CD14-positive monocyte (primary cell): ENCODE data around the gene POLR2C. TPM values are rescaled to one million over a fixed set of nuclear protein-coding genes. Genes with fewer than 3 reads are reported as not detected.

Experiments
- DNase-seq, 3 donors: peaks; one replicate each; pipeline ENCODE4 v3.0.0-alpha.2; 2011 to 2022
- H2AFZ ChIP-seq: 2 replicates; pipeline ENCODE4 v1.6.0; 2012; ENCODE audit warnings: mild to moderate bottlenecking, low read depth, low read length, inconsistent platforms; ENCODE audit not compliant: insufficient read depth, poor library complexity, severe bottlenecking
- H3K27ac ChIP-seq, 2 donors: 1 replicate in 1 of 2; 2 replicates in 1 of 2; pipeline ENCODE4 v1.5.1; 2012 to 2013; ENCODE audit warnings: low read length in 2 of 2, control low read depth in 1 of 2, inconsistent platforms in 1 of 2, low read depth in 1 of 2, mild to moderate bottlenecking in 1 of 2
- H3K27me3 ChIP-seq, 2 donors: one replicate each; pipeline versions ENCODE4 v1.6.0 to v1.6.1; 2011 to 2013; ENCODE audit warnings: low read length in 2 of 2; ENCODE audit not compliant: control insufficient read depth in 2 of 2, insufficient read depth in 2 of 2
- H3K36me3 ChIP-seq, 2 donors: replicated peaks in 1 of 2; 1 replicate in 1 of 2; 2 replicates in 1 of 2; pipeline versions ENCODE4 v1.5.1 to v1.6.1; 2012 to 2013; ENCODE audit warnings: low read length in 2 of 2, control low read depth in 1 of 2, inconsistent platforms in 1 of 2, mild to moderate bottlenecking in 1 of 2; ENCODE audit not compliant: insufficient read depth in 2 of 2, control insufficient read depth in 1 of 2
- H3K4me1 ChIP-seq, 2 donors: 1 replicate in 1 of 2; 2 replicates in 1 of 2; pipeline versions ENCODE4 v1.5.1 to v1.6.1; 2012 to 2013; ENCODE audit warnings: low read length in 2 of 2, control low read depth in 1 of 2, inconsistent platforms in 1 of 2, mild to moderate bottlenecking in 1 of 2, moderate library complexity in 1 of 2; ENCODE audit not compliant: insufficient read depth in 2 of 2, control insufficient read depth in 1 of 2
- H3K4me2 ChIP-seq: replicated peaks from 2 replicates; pipeline ENCODE3; 2012; ENCODE audit warnings: low read length, moderate library complexity, mild to moderate bottlenecking; ENCODE audit not compliant: poor library complexity, severe bottlenecking; ENCODE audit errors: extremely low read depth
- H3K4me3 ChIP-seq, 3 experiments: fragments of 200-600 bp in 1 of 3; sonication (generic) in 1 of 3; replicated peaks in 1 of 3; 1 replicate in 2 of 3; 2 replicates in 1 of 3; pipeline ENCODE4 v1.5.1; 2011 to 2013; ENCODE audit warnings: low read length in 3 of 3, mild to moderate bottlenecking in 3 of 3, control low read depth in 2 of 3, low read depth in 2 of 3, inconsistent platforms in 1 of 3, moderate library complexity in 1 of 3
- H3K79me2 ChIP-seq: 2 replicates; pipeline ENCODE4 v1.6.0; 2012; ENCODE audit warnings: mild to moderate bottlenecking, control low read depth, inconsistent platforms, low read length, moderate library complexity; ENCODE audit not compliant: insufficient read depth
- H3K9ac ChIP-seq: 2 replicates; pipeline ENCODE4 v1.6.0; 2017; ENCODE audit warnings: low read length, mild to moderate bottlenecking; ENCODE audit not compliant: insufficient read depth, poor library complexity, severe bottlenecking
- H3K9me3 ChIP-seq, 2 donors: replicated peaks in 1 of 2; 1 replicate in 1 of 2; 2 replicates in 1 of 2; pipeline versions ENCODE4 v1.5.1 to v1.6.1; 2012 to 2013; ENCODE audit warnings: low read length in 2 of 2, control low read depth in 1 of 2; ENCODE audit not compliant: control insufficient read depth in 1 of 2, insufficient read depth in 1 of 2
- H4K20me1 ChIP-seq: 2 replicates; pipeline ENCODE4 v1.6.0; 2012; ENCODE audit warnings: mild to moderate bottlenecking, low read length, control low read depth, moderate library complexity; ENCODE audit not compliant: insufficient read depth
- H3K27ac Mint-ChIP-seq, 7 donors: one replicate each; pipeline ENCODE4 v1.8.0; 2020; ENCODE audit warnings: mild to moderate bottlenecking in 7 of 7, mixed read lengths in 7 of 7, moderate library complexity in 6 of 7, inconsistent platforms in 2 of 7
- H3K27me3 Mint-ChIP-seq, 3 donors: one replicate each; pipeline ENCODE4 v1.8.0; 2021 to 2022; ENCODE audit warnings: low read depth in 3 of 3, mild to moderate bottlenecking in 3 of 3, mixed read lengths in 3 of 3, moderate library complexity in 3 of 3, inconsistent platforms in 1 of 3
- H3K36me3 Mint-ChIP-seq, 2 donors: one replicate each; pipeline ENCODE4 v1.8.0; 2020; ENCODE audit warnings: mixed read lengths in 2 of 2, inconsistent platforms in 1 of 2, mild to moderate bottlenecking in 1 of 2
- H3K4me1 Mint-ChIP-seq: one replicate; pipeline ENCODE4 v1.8.0; 2020; ENCODE audit warnings: mild to moderate bottlenecking, mixed read lengths
- H3K4me3 Mint-ChIP-seq, 2 donors: one replicate each; pipeline ENCODE4 v1.8.0; 2020; ENCODE audit warnings: mild to moderate bottlenecking in 2 of 2, mixed read lengths in 2 of 2, moderate library complexity in 1 of 2
- H3K9me3 Mint-ChIP-seq, 7 donors: one replicate each; pipeline ENCODE4 v1.8.0; 2020 to 2022; ENCODE audit warnings: mixed read lengths in 7 of 7, mild to moderate bottlenecking in 6 of 7, moderate library complexity in 6 of 7, inconsistent platforms in 2 of 7
- WGBS: methylation state at CpG from one replicate; pipeline ENCODE4 v1.1.5; 2013; ENCODE audit warnings: missing lambda C conversion rate; ENCODE audit not compliant: insufficient coverage; 5-methylcytosine and 5-hydroxymethylcytosine counted together
- intact Hi-C, 2 donors: fragments of 100-400 bp; cut with micrococcal nuclease; formaldehyde crosslinking; loops; one replicate each; pipeline versions ENCODE4 v1.15.0 to v1.15.1; 2023
- polyA plus RNA-seq, 3 donors: library from polyadenylated mRNA; depleted of rRNA in 1 of 3; unstranded in 2 of 3; stranded (reverse) in 1 of 3; fragments of 300-500 nt in 2 of 3; fragments of >200 nt in 1 of 3; fragmentation: Illumina TruSeq in 2 of 3; gene quantifications; 1 replicate in 2 of 3; 2 replicates in 1 of 3; pipeline ENCODE4 v1.2.3, GENCODE V29; 2012 to 2021
- TF ChIP-seq, protein P1 (sequence below): fragments of 200-600 bp; IDR thresholded peaks from one replicate; pipeline ENCODE4 v1.8.0; 2022; ENCODE audit warnings: antibody characterized with exemption, mild to moderate bottlenecking

POLR2C gene
- polyA plus RNA-seq, 3 donors: 22.6 to 51.3 (median 24.4) TPM

GRCh38 chr16:57508035-57508425 lies 45.6 kb downstream of the POLR2C start:
- Histone ChIP-seq H3K4me3 (no peak overlapping the region), H3K36me3 (no peaks in the 10 kb centered on the region), H3K4me2 (no peak overlapping the region), H3K27me3 (no peaks in the 10 kb centered on the region), H3K27ac (no peak overlapping the region), H4K20me1 (no peaks in the 10 kb centered on the region), H3K79me2 (no peaks in the 10 kb centered on the region), H2AFZ (no peak overlapping the region), H3K9me3 (no peaks in the 10 kb centered on the region), H3K4me1 (no peaks in the 10 kb centered on the region), H3K9ac (no peak overlapping the region)
- intact Hi-C loops: no loop called here
- peaks cover 3% of the 10 kb centered on the region in 3 donors for H3K27me3 Mint-ChIP-seq
- no peak overlapping the region for H3K4me3 Mint-ChIP-seq
- no peaks in the 10 kb centered on the region for H3K9me3 Mint-ChIP-seq
- no peak overlapping the region for H3K27ac Mint-ChIP-seq
- H3K4me1 Mint-ChIP-seq: no peaks in the 10 kb centered on the region
- no peaks in the 10 kb centered on the region for H3K36me3 Mint-ChIP-seq
- 93% methylated on average over 3 of the region's 3 CpGs for WGBS
- TF ChIP-seq, protein P1, sequence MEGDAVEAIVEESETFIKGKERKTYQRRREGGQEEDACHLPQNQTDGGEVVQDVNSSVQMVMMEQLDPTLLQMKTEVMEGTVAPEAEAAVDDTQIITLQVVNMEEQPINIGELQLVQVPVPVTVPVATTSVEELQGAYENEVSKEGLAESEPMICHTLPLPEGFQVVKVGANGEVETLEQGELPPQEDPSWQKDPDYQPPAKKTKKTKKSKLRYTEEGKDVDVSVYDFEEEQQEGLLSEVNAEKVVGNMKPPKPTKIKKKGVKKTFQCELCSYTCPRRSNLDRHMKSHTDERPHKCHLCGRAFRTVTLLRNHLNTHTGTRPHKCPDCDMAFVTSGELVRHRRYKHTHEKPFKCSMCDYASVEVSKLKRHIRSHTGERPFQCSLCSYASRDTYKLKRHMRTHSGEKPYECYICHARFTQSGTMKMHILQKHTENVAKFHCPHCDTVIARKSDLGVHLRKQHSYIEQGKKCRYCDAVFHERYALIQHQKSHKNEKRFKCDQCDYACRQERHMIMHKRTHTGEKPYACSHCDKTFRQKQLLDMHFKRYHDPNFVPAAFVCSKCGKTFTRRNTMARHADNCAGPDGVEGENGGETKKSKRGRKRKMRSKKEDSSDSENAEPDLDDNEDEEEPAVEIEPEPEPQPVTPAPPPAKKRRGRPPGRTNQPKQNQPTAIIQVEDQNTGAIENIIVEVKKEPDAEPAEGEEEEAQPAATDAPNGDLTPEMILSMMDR: no peak
- no peak for DNase-seq

- Histone ChIP-seq H3K9me3 (no peaks in the 10 kb centered on the region), H3K4me1 (no peaks in the 10 kb centered on the region), H3K27me3 (no peaks in the 10 kb centered on the region), H3K79me2 (no peaks in the 10 kb centered on the region), H3K4me2 (no peak overlapping the region), H3K9ac (no peak overlapping the region), H4K20me1 (no peaks in the 10 kb centered on the region), H2AFZ (no peak overlapping the region), H3K4me3 (no peak overlapping the region), H3K27ac (no peak overlapping the region), H3K36me3 (no peaks in the 10 kb centered on the region)
- H3K36me3 Mint-ChIP-seq: no peaks in the 10 kb centered on the region
- WGBS: 90% methylated on average over 2 of the region's 12 CpGs
- H3K4me1 Mint-ChIP-seq: no peaks in the 10 kb centered on the region
- TF ChIP-seq, protein P1: no peak
- intact Hi-C loops: no loop called here
- peaks cover 3% of the 10 kb centered on the region in 3 donors for H3K27me3 Mint-ChIP-seq
- H3K9me3 Mint-ChIP-seq: no peaks in the 10 kb centered on the region
- peak overlapping the region in 3 of 7 donors; percentile 13 to 56 (median 45) for H3K27ac Mint-ChIP-seq
- H3K4me3 Mint-ChIP-seq: no peak overlapping the region
- no peak for DNase-seq
These were observed 46.9 kb downstream of the POLR2C start for GRCh38 chr16:57509231-57509923.
